Measurements from ENCODE around the gene NSUN2.

GRCh38 chr5:6601271-6601670, 31.6 kb downstream of the NSUN2 start:
- TF ChIP-seq POLR2A (IDR thresholded peaks at IDR 0.05) (no peak), POLR2AphosphoS5 (IDR thresholded peaks at IDR 0.05) (no peak)
- TF ChIP-seq, protein P1, sequence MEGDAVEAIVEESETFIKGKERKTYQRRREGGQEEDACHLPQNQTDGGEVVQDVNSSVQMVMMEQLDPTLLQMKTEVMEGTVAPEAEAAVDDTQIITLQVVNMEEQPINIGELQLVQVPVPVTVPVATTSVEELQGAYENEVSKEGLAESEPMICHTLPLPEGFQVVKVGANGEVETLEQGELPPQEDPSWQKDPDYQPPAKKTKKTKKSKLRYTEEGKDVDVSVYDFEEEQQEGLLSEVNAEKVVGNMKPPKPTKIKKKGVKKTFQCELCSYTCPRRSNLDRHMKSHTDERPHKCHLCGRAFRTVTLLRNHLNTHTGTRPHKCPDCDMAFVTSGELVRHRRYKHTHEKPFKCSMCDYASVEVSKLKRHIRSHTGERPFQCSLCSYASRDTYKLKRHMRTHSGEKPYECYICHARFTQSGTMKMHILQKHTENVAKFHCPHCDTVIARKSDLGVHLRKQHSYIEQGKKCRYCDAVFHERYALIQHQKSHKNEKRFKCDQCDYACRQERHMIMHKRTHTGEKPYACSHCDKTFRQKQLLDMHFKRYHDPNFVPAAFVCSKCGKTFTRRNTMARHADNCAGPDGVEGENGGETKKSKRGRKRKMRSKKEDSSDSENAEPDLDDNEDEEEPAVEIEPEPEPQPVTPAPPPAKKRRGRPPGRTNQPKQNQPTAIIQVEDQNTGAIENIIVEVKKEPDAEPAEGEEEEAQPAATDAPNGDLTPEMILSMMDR (IDR thresholded peaks at IDR 0.05), result no peak
